HG03442 (cell line): ENCODE measurements around the gene DNAJC5.
"Not testable (repeated sequence)": the region's sequence is repeated elsewhere in the genome, so short reads cannot be mapped to it uniquely, and the experiment has no call there.

Experiments
- ATAC-seq: cut with Tn5 transposase; IDR thresholded peaks from one replicate; pipeline ENCODE4 v1.9.1; 2021; ENCODE audit warnings: mild to moderate bottlenecking, moderate library complexity; ENCODE audit not compliant: unreplicated experiment

DNAJC5 gene

GRCh38 chr20:63952769-63953168 is 57.8 kb downstream of the DNAJC5 start:
- ATAC-seq = no peak

- ATAC-seq = no peak
Measured at GRCh38 chr20:63953764-63954429, 59.0 kb downstream of the DNAJC5 start.

- ATAC-seq = peak; percentile 15
Measured at GRCh38 chr20:63955281-63955826, 60.4 kb downstream of the DNAJC5 start.

- ATAC-seq = peak; percentile 63
Measured at GRCh38 chr20:63955827-63956663, 61.1 kb downstream of the DNAJC5 start, which contains the start of gene UCKL1. Gene UCKL1, minus strand, starts transcription at chr20:63956416. Its CDS starts 44 bp downstream, at chr20:63956372.

GRCh38 chr20:63956664-63957003 is 61.7 kb downstream of the DNAJC5 start:
- peak; percentile 12 for ATAC-seq

GRCh38 chr20:63957004-63957689 is 62.2 kb downstream of the DNAJC5 start:
- peak; percentile 12 for ATAC-seq

- no peak for ATAC-seq
Measured at GRCh38 chr20:63957690-63958441, 62.9 kb downstream of the DNAJC5 start.

- ATAC-seq = no peak
Measured at GRCh38 chr20:63958471-63958870, 63.5 kb downstream of the DNAJC5 start.

GRCh38 chr20:63958964-63959698 is 64.2 kb downstream of the DNAJC5 start:
- no peak for ATAC-seq

GRCh38 chr20:63959699-63960075 is 64.8 kb downstream of the DNAJC5 start:
- ATAC-seq = no peak

GRCh38 chr20:63960654-63961621 is 66.0 kb downstream of the DNAJC5 start:
- not testable (repeated sequence) for ATAC-seq

GRCh38 chr20:63961664-63962425 is 66.9 kb downstream of the DNAJC5 start:
- no peak for ATAC-seq

GRCh38 chr20:63962426-63963347 is 67.8 kb downstream of the DNAJC5 start:
- no peak for ATAC-seq

GRCh38 chr20:63963348-63963741 is 68.4 kb downstream of the DNAJC5 start:
- ATAC-seq = no peak

- ATAC-seq = no peak
Measured at GRCh38 chr20:63963784-63964301, 68.9 kb downstream of the DNAJC5 start.

GRCh38 chr20:63964412-63964811 is 69.5 kb downstream of the DNAJC5 start:
- ATAC-seq = no peak
